ENCODE results near the gene ATXN1L. TPM values are rescaled to one million over a fixed set of nuclear protein-coding genes. Genes with fewer than 3 reads are reported as not detected.
"Not testable (repeated sequence)": the region's sequence is repeated elsewhere in the genome, so short reads cannot be mapped to it uniquely, and the experiment has no call there.

The ATXN1L gene
- total RNA-seq, 6 donors from 2014 or later = 22.0 to 31.2 (median 29.1) TPM

- TF ChIP-seq POLR2AphosphoS5 (IDR thresholded peaks at IDR 0.05) (no peak), EP300 (IDR thresholded peaks at IDR 0.05) (no peak), POLR2A (IDR thresholded peaks at IDR 0.05) (no peak)
- no peak for DNase-seq
- ATAC-seq (ENCODE audit: low FRiP score in 2 of 2) = no peak
- Histone ChIP-seq H3K27me3 (no peaks in the 10 kb centered on the region), H3K9me3 (no peaks in the 10 kb centered on the region), H3K4me1 (peaks cover 0 to 6% (median 0%) of the 10 kb centered on the region in 4 donors), H3K36me3 (peaks cover under 1 to 66% (median 35%) of the 10 kb centered on the region in 4 donors), H3K27ac (no peak overlapping the region), H3K4me3 (no peak overlapping the region)
- WGBS, 2 donors = 84 to 92% methylated on average over 5 of the region's 5 CpGs
Observed at GRCh38 chr16:71855937-71856662, 10.3 kb downstream of the ATXN1L start.

- peaks cover 11 to 74% (median 41%) of the 10 kb centered on the region in 4 donors for H3K36me3 ChIP-seq
- 96 to 98% methylated on average over 30 to 31 of the region's 32 CpGs for WGBS, 2 donors
Observed at GRCh38 chr16:71859762-71860521, 14.2 kb downstream of the ATXN1L start.

GRCh38 chr16:71863995-71864394, 18.2 kb downstream of the ATXN1L start:
- ATAC-seq (ENCODE audit: low FRiP score in 2 of 2) (no peak), DNase-seq (no peak)
- H3K4me3 ChIP-seq = no peak overlapping the region
- H3K27ac ChIP-seq = no peak overlapping the region
- 90 to 98% methylated on average over 5 of the region's 5 CpGs for WGBS, 2 donors
- no peaks in the 10 kb centered on the region for H3K9me3 ChIP-seq
- H3K36me3 ChIP-seq = peaks cover 11 to 80% (median 41%) of the 10 kb centered on the region in 4 donors
- H3K27me3 ChIP-seq = no peaks in the 10 kb centered on the region
- H3K4me1 ChIP-seq = no peaks in the 10 kb centered on the region
- no peak for TF ChIP-seq CTCF (IDR thresholded peaks at IDR 0.05)
- no peak for TF ChIP-seq POLR2A (IDR thresholded peaks at IDR 0.05)
- TF ChIP-seq EP300 (IDR thresholded peaks at IDR 0.05) = no peak
- TF ChIP-seq POLR2AphosphoS5 (IDR thresholded peaks at IDR 0.05) = no peak

More at GRCh38 chr16:71859762-71860521, 14.2 kb downstream of the ATXN1L start:
- Histone ChIP-seq H3K4me3 (no peak overlapping the region), H3K27me3 (no peaks in the 10 kb centered on the region), H3K27ac (no peak overlapping the region), H3K4me1 (no peaks in the 10 kb centered on the region), H3K9me3 (no peaks in the 10 kb centered on the region)
- TF ChIP-seq CTCF (IDR thresholded peaks at IDR 0.05) = no peak
- no peak for TF ChIP-seq POLR2AphosphoS5 (IDR thresholded peaks at IDR 0.05)
- no peak for TF ChIP-seq EP300 (IDR thresholded peaks at IDR 0.05)
- no peak for TF ChIP-seq POLR2A (IDR thresholded peaks at IDR 0.05)
- ATAC-seq (ENCODE audit: low FRiP score in 2 of 2) (no peak), DNase-seq (peak in 1 of 2 donors; percentile 68)

GRCh38 chr16:71865173-71865863, 19.5 kb downstream of the ATXN1L start:
- ATAC-seq (ENCODE audit: low FRiP score in 2 of 2) (no peak), DNase-seq (no peak)
- Histone ChIP-seq H3K4me3 (no peak overlapping the region), H3K9me3 (no peaks in the 10 kb centered on the region), H3K36me3 (peaks cover 11 to 77% (median 31%) of the 10 kb centered on the region in 4 donors), H3K4me1 (no peaks in the 10 kb centered on the region), H3K27ac (no peak overlapping the region), H3K27me3 (no peaks in the 10 kb centered on the region)
- 82 to 87% methylated on average over 7 of the region's 7 CpGs for WGBS, 2 donors
- TF ChIP-seq EP300 (IDR thresholded peaks at IDR 0.05) (no peak), POLR2AphosphoS5 (IDR thresholded peaks at IDR 0.05) (no peak), POLR2A (IDR thresholded peaks at IDR 0.05) (no peak), CTCF (IDR thresholded peaks at IDR 0.05) (no peak)

- H3K4me1 ChIP-seq; DNase-seq; H3K4me3 ChIP-seq; H3K9me3 ChIP-seq; H3K27ac ChIP-seq; H3K27me3 ChIP-seq; ATAC-seq (ENCODE audit: low FRiP score in 2 of 2): not testable (repeated sequence)
- WGBS, 2 donors = 94 to 95% methylated on average over 6 of the region's 6 CpGs
- H3K36me3 ChIP-seq = peaks cover 6 to 65% (median 20%) of the 10 kb centered on the region in 4 donors
Observed at GRCh38 chr16:71867175-71867574, 21.4 kb downstream of the ATXN1L start.

Data from upper lobe of left lung (tissue), 6 donors.